Measurements from ENCODE around the gene HLA-G.

Gene HLA-G

GRCh38 chr6:29818892-29819291 is 8.7 kb upstream of the HLA-G start:
- no peak for DNase-seq

DNA sequence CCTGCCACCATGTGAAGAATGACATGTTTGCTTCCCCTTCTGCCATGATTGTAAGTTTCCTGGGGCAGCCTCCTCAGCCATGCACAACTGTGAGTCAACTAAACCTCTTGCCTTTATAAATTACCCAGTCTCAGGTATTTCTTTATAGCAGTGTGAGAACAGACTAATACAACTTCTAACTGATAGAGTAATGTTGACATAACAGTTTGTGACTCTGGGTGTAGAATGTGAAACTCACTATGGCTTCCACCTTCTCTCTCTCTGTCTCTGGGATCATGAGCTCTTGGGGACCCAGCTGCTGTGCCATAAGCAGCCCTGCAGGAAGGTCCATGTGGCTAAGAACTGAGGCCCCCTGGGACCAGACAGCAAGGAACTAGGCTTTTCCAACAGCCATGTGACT is 3.5 kb upstream of the HLA-G start:
- DNase-seq, result no peak

DNA sequence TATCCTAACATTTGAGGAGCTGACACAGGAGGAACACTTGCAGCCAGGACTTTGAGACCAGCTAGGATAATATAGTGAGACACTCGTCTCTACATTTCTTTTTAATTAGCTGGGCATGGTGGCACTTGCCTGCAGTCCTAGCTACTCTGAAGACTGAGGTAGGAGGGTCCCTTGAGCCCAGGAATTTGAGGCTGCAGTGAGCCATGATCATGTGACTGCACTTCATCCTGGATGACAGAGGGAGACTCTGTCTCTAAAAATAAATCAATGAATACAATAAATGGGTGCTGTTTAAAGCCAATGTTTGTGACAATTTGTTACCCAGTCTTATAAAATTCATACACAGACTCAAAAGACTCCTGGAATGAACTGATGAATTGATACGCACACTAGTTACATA is 1.8 kb upstream of the HLA-G start:
- no peak for DNase-seq

DNA sequence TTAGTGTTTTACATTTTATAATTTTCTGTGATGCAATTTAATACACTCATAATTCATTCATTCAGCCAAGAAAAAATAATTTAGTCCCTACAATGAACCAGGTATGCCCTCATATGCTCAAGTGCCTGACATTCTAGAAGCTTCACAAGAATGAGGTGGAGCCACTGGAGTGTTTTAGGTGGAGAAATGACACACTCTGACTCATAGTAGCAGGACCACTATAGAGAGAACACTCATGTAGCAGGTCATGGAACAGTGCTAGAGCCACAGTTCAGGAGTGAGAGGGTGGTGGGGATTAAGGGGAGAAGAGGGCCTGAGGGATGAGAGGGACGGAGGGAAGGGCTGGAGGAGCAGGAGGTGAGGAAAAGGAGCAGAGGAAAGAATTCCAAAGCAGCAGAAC is 1.4 kb upstream of the HLA-G start:
- DNase-seq, result no peak

DNA sequence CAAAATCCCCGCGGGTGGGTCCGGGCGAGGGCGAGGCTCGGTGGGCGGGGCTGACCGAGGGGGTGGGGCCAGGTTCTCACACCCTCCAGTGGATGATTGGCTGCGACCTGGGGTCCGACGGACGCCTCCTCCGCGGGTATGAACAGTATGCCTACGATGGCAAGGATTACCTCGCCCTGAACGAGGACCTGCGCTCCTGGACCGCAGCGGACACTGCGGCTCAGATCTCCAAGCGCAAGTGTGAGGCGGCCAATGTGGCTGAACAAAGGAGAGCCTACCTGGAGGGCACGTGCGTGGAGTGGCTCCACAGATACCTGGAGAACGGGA is 809 bp downstream of the HLA-G start:
- DNase-seq, result no peak

DNA sequence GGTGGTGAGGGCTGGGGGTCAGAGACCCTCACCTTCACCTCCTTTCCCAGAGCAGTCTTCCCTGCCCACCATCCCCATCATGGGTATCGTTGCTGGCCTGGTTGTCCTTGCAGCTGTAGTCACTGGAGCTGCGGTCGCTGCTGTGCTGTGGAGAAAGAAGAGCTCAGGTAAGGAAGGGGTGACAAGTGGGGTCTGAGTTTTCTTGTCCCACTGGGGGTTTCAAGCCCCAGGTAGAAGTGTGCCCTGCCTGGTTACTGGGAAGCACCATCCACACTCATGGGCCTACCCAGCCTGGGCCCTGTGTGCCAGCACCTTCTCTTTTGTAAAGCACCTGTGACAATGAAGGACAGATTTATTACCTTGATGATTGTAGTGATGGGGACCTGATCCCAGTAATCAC is 2.1 kb downstream of the HLA-G start:
- DNase-seq, result no peak

DNA sequence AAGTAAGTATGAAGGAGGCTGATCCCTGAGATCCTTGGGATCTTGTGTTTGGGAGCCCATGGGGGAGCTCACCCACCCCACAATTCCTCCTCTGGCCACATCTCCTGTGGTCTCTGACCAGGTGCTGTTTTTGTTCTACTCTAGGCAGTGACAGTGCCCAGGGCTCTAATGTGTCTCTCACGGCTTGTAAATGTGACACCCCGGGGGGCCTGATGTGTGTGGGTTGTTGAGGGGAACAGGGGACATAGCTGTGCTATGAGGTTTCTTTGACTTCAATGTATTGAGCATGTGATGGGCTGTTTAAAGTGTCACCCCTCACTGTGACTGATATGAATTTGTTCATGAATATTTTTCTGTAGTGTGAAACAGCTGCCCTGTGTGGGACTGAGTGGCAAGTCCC is 2.8 kb downstream of the HLA-G start:
- DNase-seq, result no peak

- no peak for DNase-seq
These were observed 4.2 kb downstream of the HLA-G start for GRCh38 chr6:29831776-29832175.

GRCh38 chr6:29834564-29835436 is 7.2 kb downstream of the HLA-G start:
- peak; percentile 24 for DNase-seq

DNA sequence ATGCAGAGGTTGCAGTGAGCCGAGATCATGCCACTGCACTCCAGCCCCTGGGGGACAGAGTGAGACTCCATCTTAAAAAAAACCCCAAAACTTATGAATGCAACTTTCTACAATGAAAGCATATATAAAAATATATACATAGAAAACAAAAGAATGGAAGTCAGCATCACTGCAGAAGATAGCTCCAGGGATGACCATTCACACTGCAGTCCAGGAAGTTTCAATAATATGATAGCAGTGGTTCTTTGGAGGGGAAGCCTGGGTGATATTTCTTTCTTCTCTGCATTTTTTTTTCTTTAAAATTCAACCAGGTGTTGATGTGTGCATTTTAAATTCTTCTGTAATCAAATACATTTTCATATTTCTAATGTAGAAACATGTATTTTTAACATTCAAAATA is 12.3 kb downstream of the HLA-G start:
- DNase-seq, result no peak

DNA sequence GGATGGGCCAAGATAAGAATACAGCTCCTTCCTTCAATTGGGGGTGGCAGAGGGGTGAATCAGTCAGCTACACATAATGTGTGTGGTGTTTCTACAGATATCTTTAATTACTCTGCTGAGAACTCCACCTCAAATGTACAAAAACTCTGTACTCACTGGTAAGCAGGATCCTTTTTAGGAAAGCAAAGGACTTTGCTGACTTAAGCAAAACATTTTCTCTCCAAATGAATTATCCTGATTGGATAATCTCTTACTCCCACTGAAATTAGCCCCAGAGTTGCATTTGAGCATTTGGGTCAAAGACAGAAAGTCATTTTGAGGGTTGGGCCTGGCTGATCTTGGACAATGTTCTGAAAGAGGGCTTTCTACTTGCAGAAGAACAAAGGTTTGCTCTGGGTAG is 13.4 kb downstream of the HLA-G start:
- no peak for DNase-seq

GRCh38 chr6:29845405-29846006 is 17.9 kb downstream of the HLA-G start:
- DNase-seq, result no peak

- peak; percentile 60 for DNase-seq
These were observed 20.4 kb downstream of the HLA-G start for GRCh38 chr6:29847871-29848630.

DNA sequence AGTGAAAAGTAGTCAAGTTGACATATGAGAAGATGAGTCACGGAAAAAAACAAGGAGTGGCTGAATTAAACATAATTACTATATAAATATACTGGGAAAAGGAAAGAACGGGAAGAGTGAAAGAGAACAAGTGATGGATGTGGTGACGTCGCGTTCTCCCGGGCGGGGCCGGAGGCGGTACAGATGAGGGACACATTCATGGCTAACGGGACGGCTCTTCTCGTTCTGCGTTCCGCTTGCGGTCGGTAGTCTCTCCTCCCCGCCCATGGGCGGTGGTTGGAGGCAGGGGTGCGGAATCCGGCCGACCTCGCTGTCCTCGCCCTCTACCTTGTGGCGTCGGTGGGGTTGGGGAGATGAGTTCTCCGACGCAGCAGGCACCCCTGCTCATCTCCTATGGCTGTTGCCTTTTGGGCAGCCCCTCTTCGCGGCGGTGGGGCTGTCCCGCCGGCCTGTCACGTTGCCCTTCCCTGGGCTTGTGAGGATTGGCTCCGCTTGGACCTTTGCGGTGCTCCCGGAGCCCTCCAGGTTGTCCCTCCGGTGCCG is 22.5 kb downstream of the HLA-G start:
- peak; percentile 3 for DNase-seq

DNA sequence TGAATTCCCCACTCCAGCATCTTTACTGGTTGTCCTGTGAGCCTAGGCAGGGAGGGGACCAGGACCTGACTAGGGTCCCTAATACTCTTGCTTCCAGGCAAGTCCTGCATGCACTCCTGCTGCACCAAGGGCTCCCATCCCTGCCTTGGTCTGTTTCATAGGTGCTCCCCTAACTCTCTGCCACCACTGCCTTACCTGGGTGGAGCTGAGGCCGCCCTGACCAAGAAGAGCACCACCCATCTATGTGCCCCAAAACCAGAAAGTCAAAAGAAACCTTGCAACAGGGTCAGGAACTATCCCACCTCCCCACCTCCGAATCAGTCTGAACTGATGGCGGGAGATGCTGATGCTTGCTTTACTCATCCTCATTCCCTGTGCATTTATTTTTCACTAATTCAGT is 23.6 kb downstream of the HLA-G start:
- no peak for DNase-seq

DNA sequence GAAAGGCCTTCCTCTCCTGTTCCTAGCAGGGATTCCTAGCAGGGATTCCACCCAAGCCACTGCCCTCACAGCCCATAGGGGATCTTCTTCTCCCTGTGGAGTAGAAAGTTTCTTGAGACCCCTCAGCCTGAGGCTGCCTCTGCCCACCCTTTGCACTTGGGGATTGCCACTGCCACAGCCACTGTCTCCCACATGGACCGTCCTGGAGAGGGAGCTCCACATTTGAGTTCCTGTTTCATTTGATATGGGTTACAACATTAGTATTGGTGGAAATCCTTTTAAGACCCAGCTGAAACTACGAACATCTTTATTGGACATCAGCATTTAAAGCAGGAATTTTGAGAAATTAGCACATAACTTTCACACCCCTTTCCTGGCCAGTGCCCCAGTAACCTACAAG is 25.6 kb downstream of the HLA-G start:
- DNase-seq, result no peak

DNA sequence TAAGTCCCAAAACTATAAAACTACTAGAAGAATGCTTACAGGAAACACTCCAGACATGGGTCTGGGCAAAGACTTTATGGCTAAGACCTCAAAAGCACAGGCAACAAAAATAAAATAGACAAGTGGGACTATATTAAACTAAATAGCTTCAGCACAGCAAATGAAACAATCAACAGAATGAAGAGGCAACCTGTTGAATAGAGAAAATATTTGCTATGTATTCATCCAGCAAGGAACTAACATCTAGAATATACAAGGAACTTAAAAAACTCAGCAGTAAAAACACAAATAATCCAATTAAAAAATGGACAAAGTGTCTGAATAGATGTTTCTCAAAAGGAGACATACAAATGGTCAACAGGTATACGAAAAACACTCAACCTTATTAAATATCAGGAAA is 30.4 kb downstream of the HLA-G start:
- no peak for DNase-seq

- no peak for DNase-seq
These were observed 34.1 kb downstream of the HLA-G start for GRCh38 chr6:29861521-29862255.

GRCh38 chr6:29864037-29864810 is 36.6 kb downstream of the HLA-G start:
- DNase-seq, result no peak

DNA sequence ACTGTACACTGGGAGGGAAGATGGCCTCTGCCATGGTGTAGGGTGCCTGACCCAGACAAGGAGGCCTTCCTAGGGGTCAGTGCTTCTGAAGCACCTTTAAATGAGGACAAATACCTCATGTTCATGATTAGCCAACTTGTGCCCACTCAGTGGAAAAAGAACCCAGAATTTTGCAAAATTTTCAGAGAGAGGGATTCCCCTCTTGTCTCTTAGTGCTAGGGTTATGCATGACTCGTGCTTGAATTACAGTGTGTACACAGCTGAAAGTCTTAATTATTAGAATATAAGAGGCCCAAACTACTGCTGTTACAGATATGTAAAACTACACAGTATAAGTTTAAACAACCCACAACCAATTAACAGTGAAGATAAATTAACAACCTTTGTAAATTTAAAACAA is 38.0 kb downstream of the HLA-G start:
- DNase-seq, result no peak

- no peak for DNase-seq
These were observed 42.5 kb downstream of the HLA-G start for GRCh38 chr6:29870104-29870503.

DNA sequence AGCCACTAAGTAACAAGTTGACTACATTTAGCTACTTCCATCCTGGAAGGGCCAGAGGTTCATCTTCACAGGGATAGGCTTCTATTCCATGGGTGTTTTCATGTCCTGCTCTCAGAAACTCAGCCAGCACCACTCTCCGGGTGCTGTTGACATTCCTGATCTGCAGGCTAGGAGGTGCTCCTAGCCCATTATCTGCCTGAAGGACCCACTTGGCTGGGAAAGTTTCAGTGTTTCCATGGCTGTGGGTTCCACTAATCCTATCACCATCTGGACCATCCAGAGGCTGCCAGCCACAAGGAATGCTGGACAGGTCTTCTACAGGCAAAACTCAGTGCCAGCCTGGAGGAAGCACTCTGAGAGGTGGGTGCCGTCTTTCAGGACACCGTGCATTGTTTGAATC is 45.2 kb downstream of the HLA-G start:
- no peak for DNase-seq

All from hematopoietic multipotent progenitor cell treated with erythropoietin and hydrocortisone succinate and interleukin-3 and kit ligand, for 8 days (in vitro differentiated cells).